Lung (tissue), 16 donors: Measurements from ENCODE around the gene MATN3. TPM values are rescaled to one million over a fixed set of nuclear protein-coding genes. Genes with fewer than 3 reads are reported as not detected.
A peak's percentile ranks its signal among the peaks of the same experiment; 100 is the strongest.

Experiments used
- ATAC-seq: fragments of 200-7000 bp; cut with Tn5 transposase; one replicate; pipeline ENCODE4 v1.9.1; 2020; ENCODE audit warnings: moderate number of reproducible peaks; ENCODE audit not compliant: insufficient read depth, low FRiP score
- DNase-seq, 3 donors: peaks; one replicate each; pipeline ENCODE4 v3.0.0-alpha.2; 2013 to 2017
- H3K27ac ChIP-seq, 2 donors: one replicate each; pipeline ENCODE4 v1.5.1; 2013; ENCODE audit warnings: mild to moderate bottlenecking in 2 of 2, moderate library complexity in 2 of 2, control low read depth in 1 of 2, inconsistent platforms in 1 of 2, low read depth in 1 of 2, low read length in 1 of 2
- H3K27me3 ChIP-seq, 3 donors: one replicate each; pipeline ENCODE4 v1.5.1; 2013; ENCODE audit warnings: low read length in 2 of 3; ENCODE audit not compliant: control insufficient read depth in 3 of 3, insufficient read depth in 3 of 3
- H3K36me3 ChIP-seq, 4 donors: one replicate each; pipeline ENCODE4 v1.5.1; 2013; ENCODE audit warnings: low read length in 4 of 4, mild to moderate bottlenecking in 1 of 4, moderate library complexity in 1 of 4; ENCODE audit not compliant: control insufficient read depth in 4 of 4, insufficient read depth in 4 of 4
- H3K4me1 ChIP-seq, 5 donors: one replicate each; pipeline ENCODE4 v1.5.1; 2013; ENCODE audit warnings: low read length in 5 of 5, mild to moderate bottlenecking in 2 of 5, moderate library complexity in 1 of 5; ENCODE audit not compliant: control insufficient read depth in 5 of 5, insufficient read depth in 5 of 5
- H3K4me3 ChIP-seq: one replicate; pipeline ENCODE4 v1.5.1; 2013; ENCODE audit warnings: mild to moderate bottlenecking, control low read depth, moderate library complexity
- H3K9ac ChIP-seq, 2 donors: one replicate each; pipeline ENCODE4 v1.5.1; 2013; ENCODE audit warnings: low read length in 2 of 2, control low read depth in 1 of 2; ENCODE audit not compliant: insufficient read depth in 1 of 2
- H3K9me3 ChIP-seq, 4 donors: one replicate each; pipeline ENCODE4 v1.5.1; 2013; ENCODE audit warnings: low read length in 3 of 4, mild to moderate bottlenecking in 1 of 4, moderate library complexity in 1 of 4; ENCODE audit not compliant: control insufficient read depth in 4 of 4, insufficient read depth in 3 of 4
- WGBS, 2 donors: extraction: QIAGEN DNeasy Blood & Tissue Kit; methylation state at CpG; one replicate each; pipeline ENCODE4 v1.1.7; 2013; 5-methylcytosine and 5-hydroxymethylcytosine counted together
- long read RNA-seq, 5 donors: transcript quantifications; one replicate each; lab custom pipeline, GENCODE V29; 2026
- polyA plus RNA-seq, 2 donors: library from polyadenylated mRNA; stranded (reverse); fragments of 200-250 nt; gene quantifications; one replicate each; pipeline ENCODE4 v1.2.1, GENCODE V29; 2013
- total RNA-seq, 2 donors: library from RNA; depleted of rRNA in 1 of 2; stranded (reverse); fragments of >200 nt in 1 of 2; gene quantifications; one replicate each; pipeline ENCODE4 v1.2.1, GENCODE V29; 2014 to 2021
- TF ChIP-seq, protein P1 (sequence below): IDR thresholded peaks from 2 replicates; pipeline ENCODE4 v1.5.1; 2012; ENCODE audit warnings: mild to moderate bottlenecking; ENCODE audit errors: control extremely low read depth, extremely low read depth
- donor health status: control.
- donor health status: control.
- donor health status: Bipolar disorder and iron deficiency.
- donor health status: healthy.
- donor health status: DM: yes; HTN: yes; CAD: no.

The MATN3 gene, protein sequence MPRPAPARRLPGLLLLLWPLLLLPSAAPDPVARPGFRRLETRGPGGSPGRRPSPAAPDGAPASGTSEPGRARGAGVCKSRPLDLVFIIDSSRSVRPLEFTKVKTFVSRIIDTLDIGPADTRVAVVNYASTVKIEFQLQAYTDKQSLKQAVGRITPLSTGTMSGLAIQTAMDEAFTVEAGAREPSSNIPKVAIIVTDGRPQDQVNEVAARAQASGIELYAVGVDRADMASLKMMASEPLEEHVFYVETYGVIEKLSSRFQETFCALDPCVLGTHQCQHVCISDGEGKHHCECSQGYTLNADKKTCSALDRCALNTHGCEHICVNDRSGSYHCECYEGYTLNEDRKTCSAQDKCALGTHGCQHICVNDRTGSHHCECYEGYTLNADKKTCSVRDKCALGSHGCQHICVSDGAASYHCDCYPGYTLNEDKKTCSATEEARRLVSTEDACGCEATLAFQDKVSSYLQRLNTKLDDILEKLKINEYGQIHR
- total RNA-seq (1 to 10 TPM; 2.9 to 3.6 TPM), polyA plus RNA-seq (1 to 10 TPM; 2.7 to 3.1 TPM)
- long read RNA-seq, donor 1, partial matches to known transcripts = 0 of 4 reads
- long read RNA-seq, donor 1, other reads (novel, unspliced or antisense) = 0 of 4 reads
- long read RNA-seq, donor 2, partial matches to known transcripts = 0 of 1 reads
- long read RNA-seq, donor 2, other reads (novel, unspliced or antisense) = 0 of 1 reads
- long read RNA-seq, donor 3, partial matches to known transcripts = 0 of 2 reads
- long read RNA-seq, donor 3, other reads (novel, unspliced or antisense) = 0 of 2 reads
- long read RNA-seq, donor 4 = 0 reads
- long read RNA-seq, donor 5, partial matches to known transcripts = 0 of 3 reads
- long read RNA-seq, donor 5, other reads (novel, unspliced or antisense) = 0 of 3 reads

DNA sequence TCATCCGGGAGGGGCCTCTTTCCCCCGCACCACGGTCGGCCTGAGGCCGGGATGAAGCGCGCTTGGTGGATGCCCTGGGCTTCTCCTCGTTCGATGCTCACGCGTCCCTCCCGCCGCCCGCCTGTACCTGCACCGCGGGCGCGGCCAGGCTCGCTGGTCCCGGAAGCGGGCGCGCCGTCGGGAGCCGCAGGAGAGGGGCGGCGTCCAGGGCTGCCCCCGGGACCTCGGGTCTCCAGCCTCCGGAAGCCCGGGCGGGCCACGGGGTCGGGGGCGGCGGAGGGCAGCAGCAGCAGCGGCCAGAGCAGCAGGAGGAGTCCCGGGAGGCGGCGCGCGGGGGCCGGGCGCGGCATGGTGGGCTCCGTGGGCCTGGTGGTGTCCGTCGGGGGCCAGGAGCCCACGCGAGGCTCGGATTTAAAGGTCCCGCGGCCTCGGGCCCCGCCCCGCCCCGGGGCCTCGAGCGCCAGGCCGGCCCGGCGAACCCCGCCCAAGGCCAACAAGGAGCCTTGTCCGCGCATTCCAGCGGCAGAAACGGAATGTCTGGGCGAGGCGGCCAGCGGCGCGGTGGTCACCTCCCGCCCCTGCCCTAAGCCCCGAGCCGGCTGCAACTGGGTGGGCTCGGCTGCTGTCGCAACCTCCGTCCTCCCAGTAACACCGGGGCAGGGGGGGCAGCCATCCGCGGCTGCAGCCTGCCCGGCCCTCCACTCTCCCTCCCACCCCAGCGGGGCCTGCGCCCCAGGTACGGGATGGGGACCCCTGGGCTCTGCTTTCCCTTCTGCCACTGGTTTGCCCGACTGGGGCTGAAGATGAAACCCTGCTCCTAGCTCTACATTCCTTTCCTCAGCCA, at the start of gene MATN3:
MATN3 (minus strand) TSS at position 387 of the 844 bp plus-strand sequence; CDS start at position 350, 37 bp downstream.
- Histone ChIP-seq H3K4me3 (peak within 1 kb of the TSS; percentile 28), H3K36me3 (no peaks in the 10 kb centered on the region), H3K4me1 (peaks cover 0 to 15% (median 4%) of the 10 kb centered on the region in 5 donors), H3K9ac (peak within 1 kb of the TSS in 1 of 2 donors; percentile 13), H3K27ac (peak within 1 kb of the TSS in 1 of 2 donors; percentile 55), H3K9me3 (peaks cover 0 to 2% (median 0%) of the 10 kb centered on the region in 4 donors), H3K27me3 (peaks cover 0 to 2% (median 0%) of the 10 kb centered on the region in 3 donors)
- 0 to 2% methylated on average over 70 to 87 of the region's 87 CpGs for WGBS, 2 donors
- peak; percentile 44 to 61 (median 59) for DNase-seq
- TF ChIP-seq, protein P1, sequence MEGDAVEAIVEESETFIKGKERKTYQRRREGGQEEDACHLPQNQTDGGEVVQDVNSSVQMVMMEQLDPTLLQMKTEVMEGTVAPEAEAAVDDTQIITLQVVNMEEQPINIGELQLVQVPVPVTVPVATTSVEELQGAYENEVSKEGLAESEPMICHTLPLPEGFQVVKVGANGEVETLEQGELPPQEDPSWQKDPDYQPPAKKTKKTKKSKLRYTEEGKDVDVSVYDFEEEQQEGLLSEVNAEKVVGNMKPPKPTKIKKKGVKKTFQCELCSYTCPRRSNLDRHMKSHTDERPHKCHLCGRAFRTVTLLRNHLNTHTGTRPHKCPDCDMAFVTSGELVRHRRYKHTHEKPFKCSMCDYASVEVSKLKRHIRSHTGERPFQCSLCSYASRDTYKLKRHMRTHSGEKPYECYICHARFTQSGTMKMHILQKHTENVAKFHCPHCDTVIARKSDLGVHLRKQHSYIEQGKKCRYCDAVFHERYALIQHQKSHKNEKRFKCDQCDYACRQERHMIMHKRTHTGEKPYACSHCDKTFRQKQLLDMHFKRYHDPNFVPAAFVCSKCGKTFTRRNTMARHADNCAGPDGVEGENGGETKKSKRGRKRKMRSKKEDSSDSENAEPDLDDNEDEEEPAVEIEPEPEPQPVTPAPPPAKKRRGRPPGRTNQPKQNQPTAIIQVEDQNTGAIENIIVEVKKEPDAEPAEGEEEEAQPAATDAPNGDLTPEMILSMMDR = no peak
- ATAC-seq = peak; percentile 88

DNA sequence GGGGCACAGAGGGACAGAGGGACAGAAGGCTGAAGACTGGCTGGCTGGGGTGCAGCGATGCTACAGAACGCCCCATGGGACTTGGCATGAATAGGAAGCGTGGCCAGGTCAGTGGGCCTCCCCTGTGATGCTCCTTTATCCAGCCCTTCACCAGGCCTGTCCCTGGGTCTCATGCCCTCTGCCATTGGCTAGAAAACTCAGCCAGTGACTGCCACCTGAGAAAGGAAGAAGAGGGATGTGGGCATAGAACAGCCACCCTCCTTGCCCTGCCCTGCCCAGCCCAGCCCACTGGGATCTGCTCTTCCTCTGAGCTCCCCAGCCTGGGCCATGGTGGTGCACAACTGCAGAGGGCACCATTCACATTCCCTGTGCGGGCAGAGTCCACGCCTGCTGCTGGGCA, 49.5 kb upstream of the MATN3 start:
- WGBS, 2 donors = 97% methylated on average over 5 of the region's 5 CpGs
- Histone ChIP-seq H3K9ac (no peak overlapping the region), H3K4me1 (peaks cover 0 to 13% (median 5%) of the 10 kb centered on the region in 5 donors), H3K27me3 (no peaks in the 10 kb centered on the region), H3K27ac (no peak overlapping the region), H3K4me3 (no peak overlapping the region), H3K9me3 (no peaks in the 10 kb centered on the region), H3K36me3 (no peaks in the 10 kb centered on the region)
- DNase-seq (no peak), ATAC-seq (no peak)
- TF ChIP-seq, protein P1 = no peak

DNA sequence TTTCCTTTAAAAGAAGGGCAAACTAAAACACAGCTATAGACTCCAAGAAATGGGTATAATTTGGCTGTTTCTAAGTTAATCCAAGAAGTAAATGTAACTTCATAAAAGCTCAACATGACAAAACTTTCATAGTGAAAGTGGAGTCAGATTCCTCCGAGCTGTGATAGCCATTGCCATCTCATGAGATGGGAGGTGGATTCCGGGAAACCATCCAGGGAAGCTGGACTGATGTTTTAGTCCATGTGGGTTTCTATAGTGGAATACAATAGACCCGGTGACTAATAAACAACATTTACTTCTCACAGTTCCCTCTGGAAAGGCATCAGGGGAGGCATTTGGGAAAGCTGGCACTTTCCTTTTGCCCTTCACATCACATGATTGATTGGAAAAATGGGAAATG, 49.0 kb upstream of the MATN3 start:
- TF ChIP-seq, protein P1 = no peak
- Histone ChIP-seq H3K36me3 (no peaks in the 10 kb centered on the region), H3K4me3 (no peak overlapping the region), H3K9ac (no peak overlapping the region), H3K4me1 (peaks cover 0 to 13% (median 5%) of the 10 kb centered on the region in 5 donors), H3K27ac (no peak overlapping the region), H3K27me3 (no peaks in the 10 kb centered on the region), H3K9me3 (no peaks in the 10 kb centered on the region)
- ATAC-seq = no peak
- DNase-seq = no peak
- WGBS, 2 donors = 86 to 94% methylated on average over 3 of the region's 3 CpGs
